ENCODE measurements around the gene SLC9B2. TPM values are rescaled to one million over a fixed set of nuclear protein-coding genes. Genes with fewer than 3 reads are reported as not detected.

SLC9B2 gene
- total and polyA plus RNA-seq, 2 experiments from 2014 or later: 4.4 to 13.0 TPM

DNA sequence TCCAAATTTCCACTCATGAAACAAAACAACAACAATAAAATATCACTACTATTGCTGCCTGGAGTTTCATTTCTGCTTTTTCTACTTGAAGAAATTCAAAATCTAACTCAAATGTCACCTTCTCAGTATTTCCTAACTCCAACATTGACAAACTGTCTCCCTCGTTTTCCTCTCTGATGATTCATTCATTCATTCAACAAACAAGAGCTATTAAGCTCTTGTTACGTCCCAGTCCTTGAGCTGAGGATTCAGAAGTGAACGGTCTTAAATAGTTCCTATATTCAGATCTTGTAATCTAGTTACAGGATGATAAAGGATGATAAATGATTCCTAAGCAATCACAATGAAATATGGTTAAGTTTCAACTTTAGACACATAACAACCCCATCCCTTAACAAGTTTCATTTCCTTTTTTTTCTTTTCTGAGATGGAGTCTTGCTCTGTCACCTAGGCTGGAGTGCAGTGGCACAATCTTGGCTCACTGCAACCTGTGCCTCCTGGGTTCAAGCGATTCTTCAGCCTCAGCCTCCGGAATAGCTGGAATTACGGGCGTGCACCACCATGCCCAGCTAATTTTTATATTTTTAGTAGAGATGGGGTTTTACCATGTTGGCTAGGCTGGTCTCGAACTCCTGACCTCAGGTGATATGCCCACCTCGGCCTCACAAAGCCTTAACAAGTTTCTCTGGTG lies 1.7 kb downstream of the SLC9B2 start:
- Mint-ChIP-seq H3K36me3 (ENCODE audit: low read depth) (no peaks in the 10 kb centered on the region; the same call in 2 of the 3 replicates), H3K27me3 (ENCODE audit: insufficient read depth, low read depth, poor library complexity) (peaks cover 13% of the 10 kb centered on the region), H3K4me3 (no peak overlapping the region), H3K27ac (no peak overlapping the region), H3K4me1 (peaks cover 18% of the 10 kb centered on the region), H3K9me3 (no peaks in the 10 kb centered on the region)
- Histone ChIP-seq H4K20me1 (replicated peaks; ENCODE audit: insufficient read depth) (no peaks in the 10 kb centered on the region), H3K27ac (ENCODE audit: low read depth) (no peak overlapping the region), H3K4me1 (ENCODE audit: insufficient read depth) (peaks cover 4% of the 10 kb centered on the region; the same call in 1 of the 2 replicates), H3K4me2 (peak overlapping the region; percentile 78; the same call in 1 of the 2 replicates), H3F3A (replicated peaks; ENCODE audit: low read depth) (no peaks in the 10 kb centered on the region), H3K27me3 (ENCODE audit: insufficient read depth) (peaks cover 39% of the 10 kb centered on the region), H3K4me3 (peak overlapping the region; percentile 59; the same call in 1 of the 2 replicates), H3K9me2 (ENCODE audit: insufficient read depth) (no peaks in the 10 kb centered on the region), H3K36me3 (ENCODE audit: insufficient read depth) (no peaks in the 10 kb centered on the region), H3K79me2 (replicated peaks; ENCODE audit: insufficient read depth) (no peaks in the 10 kb centered on the region), H2AFZ (no peak overlapping the region)
- no peak for DNase-seq (ENCODE audit: low spot score)
- ATAC-seq: no peak
- TF ChIP-seq ZNF114 (CRISPR knock-in tag; IDR thresholded peaks at IDR 0.05) (no peak), EZH2 (IDR thresholded peaks at IDR 0.05; ENCODE audit: low read depth, unreplicated experiment) (no peak), EZH2phosphoT487 (IDR thresholded peaks at IDR 0.05; ENCODE audit: unreplicated experiment) (no peak), ETS1 (IDR thresholded peaks at IDR 0.05) (no peak), CREB1 (CRISPR knock-in tag; IDR thresholded peaks at IDR 0.05; ENCODE audit: low read depth) (no peak), STAT1 (IDR thresholded peaks at IDR 0.05; ENCODE audit: unreplicated experiment) (no peak), ZNF462 (CRISPR knock-in tag; IDR thresholded peaks at IDR 0.05) (no peak), JUNB (IDR thresholded peaks at IDR 0.05; ENCODE audit: unreplicated experiment) (no peak), NANOG (IDR thresholded peaks at IDR 0.05; ENCODE audit: borderline replicate concordance) (no peak), POLR2AphosphoS5 (IDR thresholded peaks at IDR 0.05; ENCODE audit: low read depth) (no peak), ZNF331 (CRISPR knock-in tag; IDR thresholded peaks at IDR 0.05; ENCODE audit: low read depth) (no peak)
- TF ChIP-seq, protein P1, sequence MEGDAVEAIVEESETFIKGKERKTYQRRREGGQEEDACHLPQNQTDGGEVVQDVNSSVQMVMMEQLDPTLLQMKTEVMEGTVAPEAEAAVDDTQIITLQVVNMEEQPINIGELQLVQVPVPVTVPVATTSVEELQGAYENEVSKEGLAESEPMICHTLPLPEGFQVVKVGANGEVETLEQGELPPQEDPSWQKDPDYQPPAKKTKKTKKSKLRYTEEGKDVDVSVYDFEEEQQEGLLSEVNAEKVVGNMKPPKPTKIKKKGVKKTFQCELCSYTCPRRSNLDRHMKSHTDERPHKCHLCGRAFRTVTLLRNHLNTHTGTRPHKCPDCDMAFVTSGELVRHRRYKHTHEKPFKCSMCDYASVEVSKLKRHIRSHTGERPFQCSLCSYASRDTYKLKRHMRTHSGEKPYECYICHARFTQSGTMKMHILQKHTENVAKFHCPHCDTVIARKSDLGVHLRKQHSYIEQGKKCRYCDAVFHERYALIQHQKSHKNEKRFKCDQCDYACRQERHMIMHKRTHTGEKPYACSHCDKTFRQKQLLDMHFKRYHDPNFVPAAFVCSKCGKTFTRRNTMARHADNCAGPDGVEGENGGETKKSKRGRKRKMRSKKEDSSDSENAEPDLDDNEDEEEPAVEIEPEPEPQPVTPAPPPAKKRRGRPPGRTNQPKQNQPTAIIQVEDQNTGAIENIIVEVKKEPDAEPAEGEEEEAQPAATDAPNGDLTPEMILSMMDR (conservative IDR thresholded peaks at IDR 0.05; ENCODE audit: low read depth in 2 of 2): no peak
- TF ChIP-seq, protein P2, sequence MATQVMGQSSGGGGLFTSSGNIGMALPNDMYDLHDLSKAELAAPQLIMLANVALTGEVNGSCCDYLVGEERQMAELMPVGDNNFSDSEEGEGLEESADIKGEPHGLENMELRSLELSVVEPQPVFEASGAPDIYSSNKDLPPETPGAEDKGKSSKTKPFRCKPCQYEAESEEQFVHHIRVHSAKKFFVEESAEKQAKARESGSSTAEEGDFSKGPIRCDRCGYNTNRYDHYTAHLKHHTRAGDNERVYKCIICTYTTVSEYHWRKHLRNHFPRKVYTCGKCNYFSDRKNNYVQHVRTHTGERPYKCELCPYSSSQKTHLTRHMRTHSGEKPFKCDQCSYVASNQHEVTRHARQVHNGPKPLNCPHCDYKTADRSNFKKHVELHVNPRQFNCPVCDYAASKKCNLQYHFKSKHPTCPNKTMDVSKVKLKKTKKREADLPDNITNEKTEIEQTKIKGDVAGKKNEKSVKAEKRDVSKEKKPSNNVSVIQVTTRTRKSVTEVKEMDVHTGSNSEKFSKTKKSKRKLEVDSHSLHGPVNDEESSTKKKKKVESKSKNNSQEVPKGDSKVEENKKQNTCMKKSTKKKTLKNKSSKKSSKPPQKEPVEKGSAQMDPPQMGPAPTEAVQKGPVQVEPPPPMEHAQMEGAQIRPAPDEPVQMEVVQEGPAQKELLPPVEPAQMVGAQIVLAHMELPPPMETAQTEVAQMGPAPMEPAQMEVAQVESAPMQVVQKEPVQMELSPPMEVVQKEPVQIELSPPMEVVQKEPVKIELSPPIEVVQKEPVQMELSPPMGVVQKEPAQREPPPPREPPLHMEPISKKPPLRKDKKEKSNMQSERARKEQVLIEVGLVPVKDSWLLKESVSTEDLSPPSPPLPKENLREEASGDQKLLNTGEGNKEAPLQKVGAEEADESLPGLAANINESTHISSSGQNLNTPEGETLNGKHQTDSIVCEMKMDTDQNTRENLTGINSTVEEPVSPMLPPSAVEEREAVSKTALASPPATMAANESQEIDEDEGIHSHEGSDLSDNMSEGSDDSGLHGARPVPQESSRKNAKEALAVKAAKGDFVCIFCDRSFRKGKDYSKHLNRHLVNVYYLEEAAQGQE (IDR thresholded peaks at IDR 0.05; ENCODE audit: unreplicated experiment): no peak
